HepG2 (cell line): ENCODE measurements around the gene NAA25. TPM values are rescaled to one million over a fixed set of nuclear protein-coding genes. Genes with fewer than 3 reads are reported as not detected.

Source experiments
- ASH2L ChIP-seq: fragments of 300-600, 200-600 bp; sonication (generic); IDR thresholded peaks from 2 replicates; pipeline ENCODE4 v1.7.0; 2017; ENCODE audit warnings: low read depth, mild to moderate bottlenecking, moderate library complexity, mixed read lengths, low read length; ENCODE audit not compliant: insufficient read length
- CC2D1A ChIP-seq: sonication (generic); formaldehyde crosslinking; IDR thresholded peaks from 2 replicates; pipeline ENCODE4 v1.8.1; 2023; ENCODE audit warnings: mild to moderate bottlenecking, missing genetic modification reagents
- GTF2F1 ChIP-seq: fragments of 150-350 bp; IDR thresholded peaks from 2 replicates; pipeline ENCODE4 v1.6.1; 2014; ENCODE audit warnings: low read length
- JARID2 ChIP-seq: sonication (generic); formaldehyde crosslinking; IDR thresholded peaks from 2 replicates; pipeline ENCODE4 v1.8.1; 2023; ENCODE audit warnings: missing genetic modification reagents, inconsistent platforms; ENCODE audit not compliant: insufficient replicate concordance
- KDM1A ChIP-seq: IDR thresholded peaks from 2 replicates; pipeline ENCODE4 v1.6.1; 2016; ENCODE audit warnings: missing compliant biosample characterization
- MYC ChIP-seq: sonication (generic); formaldehyde crosslinking; IDR thresholded peaks from 2 replicates; pipeline ENCODE4 v1.9.0; 2021; ENCODE audit warnings: missing genetic modification reagents, borderline replicate concordance
- PPARG ChIP-seq: conservative IDR thresholded peaks from 2 replicates; pipeline ENCODE4 v1.6.1; 2016; ENCODE audit warnings: missing biosample characterization, missing genetic modification reagents
- ZFP36 ChIP-seq: fragments of 150-350 bp; IDR thresholded peaks from 2 replicates; pipeline ENCODE4 v1.6.1; 2018; ENCODE audit warnings: borderline replicate concordance, low read length, low read depth; ENCODE audit not compliant: partially characterized antibody
- ZFP36L2 ChIP-seq: sonication (generic); formaldehyde crosslinking; IDR thresholded peaks from 2 replicates; pipeline ENCODE4 v1.4.0; 2020; ENCODE audit warnings: missing genetic modification reagents
- ZNF205 ChIP-seq: IDR thresholded peaks from 2 replicates; pipeline ENCODE4 v1.6.1; 2018; ENCODE audit warnings: missing biosample characterization, missing genetic modification reagents
- ZNF253 ChIP-seq: sonication (generic); formaldehyde crosslinking; IDR thresholded peaks from 2 replicates; pipeline ENCODE4 v1.8.0; 2022; ENCODE audit warnings: mild to moderate bottlenecking, missing genetic modification reagents, borderline replicate concordance
- ZNF274 ChIP-seq: sonication (generic); formaldehyde crosslinking; IDR thresholded peaks from 2 replicates; pipeline ENCODE4 v1.5.1; 2020; ENCODE audit warnings: mild to moderate bottlenecking, missing genetic modification reagents
- ZNF441 ChIP-seq: sonication (generic); formaldehyde crosslinking; IDR thresholded peaks from 2 replicates; pipeline ENCODE4 v1.7.0; 2021; ENCODE audit warnings: missing genetic modification reagents, borderline replicate concordance
- ZNF549 ChIP-seq: sonication (generic); formaldehyde crosslinking; IDR thresholded peaks from 2 replicates; pipeline ENCODE4 v1.5.0; 2020; ENCODE audit warnings: missing genetic modification reagents
- ZNF563 ChIP-seq: sonication (generic); formaldehyde crosslinking; IDR thresholded peaks from 2 replicates; pipeline ENCODE4 v1.8.0; 2022; ENCODE audit warnings: mild to moderate bottlenecking, moderate library complexity, missing genetic modification reagents
- ZNF749 ChIP-seq: sonication (generic); formaldehyde crosslinking; IDR thresholded peaks from 2 replicates; pipeline ENCODE4 v1.8.0; 2022; ENCODE audit warnings: mild to moderate bottlenecking, missing genetic modification reagents, moderate library complexity, borderline replicate concordance
- ZNF777 ChIP-seq: sonication (generic); formaldehyde crosslinking; IDR thresholded peaks from 2 replicates; pipeline ENCODE4 v1.4.0; 2020; ENCODE audit warnings: missing genetic modification reagents
- polyA plus RNA-seq, 8 experiments: library from polyadenylated mRNA; depleted of rRNA in 3 of 8; stranded (reverse) in 7 of 8; unstranded in 1 of 8; fragments of >200 nt; fragmentation: Illumina TruSeq in 4 of 8; extraction: Trizol in 4 of 8; gene quantifications; 2 replicates each; pipeline versions ENCODE4 v1.2.1 to v1.2.3, GENCODE V29; 2011 to 2016; ENCODE audit warnings: low read depth in 4 of 8, missing spikeins in 1 of 8, mixed read lengths in 1 of 8; ENCODE audit not compliant: insufficient read depth in 1 of 8
- total RNA-seq, 5 experiments: library from RNA; depleted of rRNA; stranded (reverse); fragments of >200 nt; fragmentation: Illumina TruSeq; extraction: Trizol; gene quantifications; 2 replicates each; pipeline ENCODE4 v1.2.3, GENCODE V29; 2016; ENCODE audit warnings: low read depth in 1 of 5
- TF ChIP-seq, protein P1 (sequence below): sonication (generic); formaldehyde crosslinking; IDR thresholded peaks from 2 replicates; pipeline ENCODE4 v1.8.0; 2022; ENCODE audit warnings: mild to moderate bottlenecking, missing genetic modification reagents, borderline replicate concordance
- TF ChIP-seq, protein P2 (sequence below): sonication (generic); formaldehyde crosslinking; IDR thresholded peaks from 2 replicates; pipeline ENCODE4 v1.4.0; 2020; ENCODE audit warnings: missing genetic modification reagents, borderline replicate concordance

The NAA25 gene
- total and polyA plus RNA-seq, 2 of the 13 experiments (the other 11 are each of a cell fraction or from before 2014, with no cell fraction given) = 11.4 to 32.0 TPM

DNA sequence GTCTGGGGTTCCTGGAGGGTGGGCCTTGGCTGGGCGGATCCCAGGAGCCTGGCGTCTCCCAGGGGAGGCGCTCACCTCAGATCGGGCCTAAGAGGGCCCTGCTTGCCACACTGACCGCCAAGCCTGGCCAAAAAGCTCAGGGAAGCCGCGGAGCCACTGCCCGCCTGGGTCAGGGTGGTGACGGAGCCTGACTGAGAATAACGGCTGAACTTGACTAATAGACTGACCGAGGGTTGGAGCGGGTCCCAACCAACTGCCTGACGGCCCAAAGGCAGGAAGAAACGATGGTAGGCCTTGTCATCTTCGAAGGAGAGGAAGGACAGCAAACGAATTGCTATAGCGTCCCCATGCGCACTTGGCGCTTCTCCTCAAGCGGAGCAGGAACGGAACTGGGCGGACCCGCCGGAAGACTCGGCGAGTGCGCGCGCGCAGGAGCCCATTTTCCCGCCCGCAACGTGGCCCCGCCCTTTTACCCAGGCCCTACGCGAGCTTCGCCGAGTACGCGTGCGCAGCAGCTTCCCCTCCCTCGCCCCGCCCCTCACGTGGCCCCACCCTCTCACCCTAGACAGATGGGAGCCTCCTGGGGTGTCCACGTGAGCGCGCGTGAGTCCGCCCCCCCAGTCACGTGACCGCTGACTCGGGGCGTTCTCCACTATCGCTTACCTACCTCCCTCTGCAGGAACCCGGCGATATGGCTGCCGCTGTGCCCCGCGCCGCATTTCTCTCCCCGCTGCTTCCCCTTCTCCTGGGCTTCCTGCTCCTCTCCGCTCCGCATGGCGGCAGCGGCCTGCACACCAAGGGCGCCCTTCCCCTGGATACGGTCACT, 95.6 kb downstream of the NAA25 start, which contains the start of the genes ERP29 and TMEM116 (continued):
- TF ChIP-seq ZFP36 (no peak), ZNF563 (peak; percentile 44), ZFP36L2 (CRISPR knock-in tag) (no peak; the same call in 1 of the 2 replicates), PPARG (CRISPR knock-in tag) (peak; percentile 48; the same call in 1 of the 2 replicates), ZNF253 (CRISPR knock-in tag) (no peak), CC2D1A (CRISPR knock-in tag) (peak; percentile 95; the same call in 1 of the 2 replicates), ZNF777 (CRISPR knock-in tag) (0 out of 2 replicates have a peak, but pooled peaks have one; percentile 58), JARID2 (peak; percentile 52), GTF2F1 (peak; percentile 77; the same call in 1 of the 2 replicates), ZNF749 (CRISPR knock-in tag) (peak; percentile 87), ZNF441 (no peak; the same call in 1 of the 2 replicates), ZNF549 (no peak; the same call in 1 of the 2 replicates), MYC (CRISPR knock-in tag) (peak; percentile 74), KDM1A (no peak), ZNF274 (CRISPR knock-in tag) (peak; percentile 36; the same call in 1 of the 2 replicates), ZNF205 (0 out of 2 replicates have a peak, but pooled peaks have one; percentile 29), ASH2L (peak; percentile 80)
- TF ChIP-seq, protein P1, sequence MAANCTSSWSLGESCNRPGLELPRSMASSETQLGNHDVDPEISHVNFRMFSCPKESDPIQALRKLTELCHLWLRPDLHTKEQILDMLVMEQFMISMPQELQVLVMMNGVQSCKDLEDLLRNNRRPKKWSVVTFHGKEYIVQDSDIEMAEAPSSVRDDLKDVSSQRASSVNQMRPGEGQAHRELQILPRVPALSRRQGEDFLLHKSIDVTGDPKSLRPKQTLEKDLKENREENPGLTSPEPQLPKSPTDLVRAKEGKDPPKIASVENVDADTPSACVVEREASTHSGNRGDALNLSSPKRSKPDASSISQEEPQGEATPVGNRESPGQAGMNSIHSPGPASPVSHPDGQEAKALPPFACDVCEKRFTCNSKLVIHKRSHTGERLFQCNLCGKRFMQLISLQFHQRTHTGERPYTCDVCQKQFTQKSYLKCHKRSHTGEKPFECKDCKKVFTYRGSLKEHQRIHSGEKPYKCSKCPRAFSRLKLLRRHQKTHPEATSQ (CRISPR knock-in tag) = peak; percentile 92
- TF ChIP-seq, protein P2, sequence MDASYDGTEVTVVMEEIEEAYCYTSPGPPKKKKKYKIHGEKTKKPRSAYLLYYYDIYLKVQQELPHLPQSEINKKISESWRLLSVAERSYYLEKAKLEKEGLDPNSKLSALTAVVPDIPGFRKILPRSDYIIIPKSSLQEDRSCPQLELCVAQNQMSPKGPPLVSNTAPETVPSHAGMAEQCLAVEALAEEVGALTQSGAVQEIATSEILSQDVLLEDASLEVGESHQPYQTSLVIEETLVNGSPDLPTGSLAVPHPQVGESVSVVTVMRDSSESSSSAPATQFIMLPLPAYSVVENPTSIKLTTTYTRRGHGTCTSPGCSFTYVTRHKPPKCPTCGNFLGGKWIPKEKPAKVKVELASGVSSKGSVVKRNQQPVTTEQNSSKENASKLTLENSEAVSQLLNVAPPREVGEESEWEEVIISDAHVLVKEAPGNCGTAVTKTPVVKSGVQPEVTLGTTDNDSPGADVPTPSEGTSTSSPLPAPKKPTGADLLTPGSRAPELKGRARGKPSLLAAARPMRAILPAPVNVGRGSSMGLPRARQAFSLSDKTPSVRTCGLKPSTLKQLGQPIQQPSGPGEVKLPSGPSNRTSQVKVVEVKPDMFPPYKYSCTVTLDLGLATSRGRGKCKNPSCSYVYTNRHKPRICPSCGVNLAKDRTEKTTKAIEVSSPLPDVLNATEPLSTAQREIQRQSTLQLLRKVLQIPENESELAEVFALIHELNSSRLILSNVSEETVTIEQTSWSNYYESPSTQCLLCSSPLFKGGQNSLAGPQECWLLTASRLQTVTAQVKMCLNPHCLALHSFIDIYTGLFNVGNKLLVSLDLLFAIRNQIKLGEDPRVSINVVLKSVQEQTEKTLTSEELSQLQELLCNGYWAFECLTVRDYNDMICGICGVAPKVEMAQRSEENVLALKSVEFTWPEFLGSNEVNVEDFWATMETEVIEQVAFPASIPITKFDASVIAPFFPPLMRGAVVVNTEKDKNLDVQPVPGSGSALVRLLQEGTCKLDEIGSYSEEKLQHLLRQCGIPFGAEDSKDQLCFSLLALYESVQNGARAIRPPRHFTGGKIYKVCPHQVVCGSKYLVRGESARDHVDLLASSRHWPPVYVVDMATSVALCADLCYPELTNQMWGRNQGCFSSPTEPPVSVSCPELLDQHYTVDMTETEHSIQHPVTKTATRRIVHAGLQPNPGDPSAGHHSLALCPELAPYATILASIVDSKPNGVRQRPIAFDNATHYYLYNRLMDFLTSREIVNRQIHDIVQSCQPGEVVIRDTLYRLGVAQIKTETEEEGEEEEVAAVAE (CRISPR knock-in tag) = peak; percentile 12; the same call in 1 of the 2 replicates
